K562 (cell line): ENCODE data around the gene NACA2. TPM values are rescaled to one million over a fixed set of nuclear protein-coding genes. Genes with fewer than 3 reads are reported as not detected.
"Not testable (repeated sequence)": the region's sequence is repeated elsewhere in the genome, so short reads cannot be mapped to it uniquely, and the experiment has no call there.

Source experiments
- ATAC-seq: fragments of 200-7000 bp; cut with Tn5 transposase; 3 replicates; pipeline ENCODE4 v1.9.1; 2020; ENCODE audit warnings: moderate library complexity
- BruUV-seq: library from RNA; stranded (reverse); fragments of 400-500 nt; replicated peaks from 2 replicates; lab custom pipeline; 2021; lab: Mats Ljungman, UMichigan
- CTCF ChIA-PET: fragments of 300-600 bp; formaldehyde crosslinking; extraction: SDS; loops from one replicate; lab custom pipeline; 2021; ENCODE audit warnings: low intra/inter-chr PET ratio; lab: Yijun Ruan, JAX
- POLR2A ChIA-PET: fragments of 300-600, 350-650 bp; sonication (Branson Sonifier 250); formaldehyde crosslinking; extraction: SDS; loops from one replicate; lab custom pipeline; 2021; ENCODE audit warnings: antibody characterized with exemption, inconsistent platforms; lab: Yijun Ruan, JAX
- DNase-seq, 4 experiments: peaks; one replicate each; pipeline versions ENCODE4 v3.0.0 to v3.0.0-alpha.2; 2011 to 2018; ENCODE audit warnings: low spot score in 3 of 4, mixed read lengths in 3 of 4; ENCODE audit errors: extremely low read depth in 1 of 4
- FAIRE-seq: peaks from 2 replicates; lab custom pipeline; 2011; peaks lifted over from hg19 to GRCh38; lab: Jason Lieb, UNC
- H2AFZ ChIP-seq: 2 replicates; pipeline ENCODE4 v1.6.0; 2011; ENCODE audit warnings: low read depth, low read length, control low read depth, inconsistent platforms
- H3K27ac ChIP-seq: fragments of 200-600 bp; 3 replicates; pipeline ENCODE4 v1.8.0; 2011; ENCODE audit warnings: low read depth, mild to moderate bottlenecking, control low read depth, inconsistent platforms, low read length, moderate library complexity, mixed read lengths; ENCODE audit errors: extremely low read depth
- H3K27me3 ChIP-seq, 2 experiments: fragments of 300-600 bp in 1 of 2; 2 replicates in 1 of 2; 3 replicates in 1 of 2; pipeline versions ENCODE4 v1.6.0 to v1.8.0; 2011; ENCODE audit warnings: inconsistent platforms in 2 of 2, low read length in 2 of 2, mild to moderate bottlenecking in 1 of 2, mixed read lengths in 1 of 2, moderate library complexity in 1 of 2; ENCODE audit not compliant: control insufficient read depth in 2 of 2, insufficient read depth in 2 of 2
- H3K36me3 ChIP-seq: fragments of 300-600 bp; 3 replicates; pipeline ENCODE4 v1.8.0; 2011; ENCODE audit warnings: mild to moderate bottlenecking, low read length, inconsistent platforms; ENCODE audit not compliant: control insufficient read depth, insufficient read depth
- H3K4me1 ChIP-seq, 2 experiments: fragments of 200-600 bp in 1 of 2; replicated peaks in 1 of 2; 2 replicates in 1 of 2; 3 replicates in 1 of 2; pipeline versions ENCODE4 v1.5.1 to v1.8.0; 2011; ENCODE audit warnings: inconsistent platforms in 2 of 2, low read length in 2 of 2, mild to moderate bottlenecking in 1 of 2, mixed read lengths in 1 of 2, moderate library complexity in 1 of 2; ENCODE audit not compliant: control insufficient read depth in 2 of 2, insufficient read depth in 2 of 2
- H3K4me2 ChIP-seq: 2 replicates; pipeline ENCODE4 v1.6.1; 2011; ENCODE audit warnings: low read length, control low read depth, inconsistent platforms, mixed read lengths; ENCODE audit not compliant: insufficient read depth
- H3K4me3 ChIP-seq: fragments of 200-600 bp; sonication (generic), shearing (Covaris generic); 2 replicates; pipeline ENCODE4 v1.5.1; 2016; ENCODE audit warnings: control low read depth, inconsistent platforms
- H3K79me2 ChIP-seq: fragments of 200-600 bp; 3 replicates; pipeline ENCODE4 v1.8.0; 2011; ENCODE audit warnings: low read length, inconsistent platforms; ENCODE audit not compliant: control insufficient read depth, insufficient read depth
- H3K9ac ChIP-seq, 2 experiments: 2 replicates each; pipeline versions ENCODE4 v1.6.0 to v1.6.1; 2011; ENCODE audit warnings: low read depth in 2 of 2, low read length in 2 of 2, control low read depth in 1 of 2, inconsistent platforms in 1 of 2, mild to moderate bottlenecking in 1 of 2, mixed read lengths in 1 of 2; ENCODE audit not compliant: insufficient read depth in 1 of 2
- H3K9me1 ChIP-seq: one replicate; pipeline ENCODE4 v1.6.0; 2011; ENCODE audit warnings: inconsistent platforms, mild to moderate bottlenecking, low read length, moderate library complexity; ENCODE audit not compliant: control insufficient read depth, insufficient read depth
- H3K9me3 ChIP-seq: replicated peaks from 2 replicates; pipeline ENCODE4 v1.5.1; 2011; ENCODE audit warnings: low read depth, low read length, inconsistent platforms; ENCODE audit not compliant: control insufficient read depth, insufficient read depth
- H4K20me1 ChIP-seq: replicated peaks from 2 replicates; pipeline ENCODE4 v1.6.1; 2011; ENCODE audit warnings: low read length, inconsistent platforms, mixed read lengths; ENCODE audit not compliant: control insufficient read depth, insufficient read depth
- BCLAF1 ChIP-seq, 2 experiments: fragments of 450-650 bp in 1 of 2; IDR thresholded peaks; 2 replicates each; pipeline ENCODE4 v1.6.1; 2011 to 2017; ENCODE audit warnings: low read depth in 2 of 2, antibody characterized with exemption in 1 of 2, borderline replicate concordance in 1 of 2, low read length in 1 of 2, mild to moderate bottlenecking in 1 of 2, mixed read lengths in 1 of 2; ENCODE audit not compliant: control insufficient read depth in 1 of 2
- ZBTB11 ChIP-seq, 3 experiments: fragments of 200-800 bp in 1 of 3; fragments of 250-450 bp in 1 of 3; fragments of 450-650 bp in 1 of 3; sonication (Bioruptor Pico) in 1 of 3; sonication (Bioruptor generic) in 1 of 3; formaldehyde crosslinking in 1 of 3; IDR thresholded peaks; 2 replicates each; pipeline versions ENCODE4 v1.6.1 to v1.8.0; 2016 to 2022; ENCODE audit warnings: mild to moderate bottlenecking in 2 of 3, missing genetic modification characterization in 2 of 3, missing compliant biosample characterization in 1 of 3, moderate library complexity in 1 of 3
- WGBS: fragments of 100-300 bp; shearing (Covaris generic); methylation state at CpG from one replicate; pipeline ENCODE4 v1.1.6; 2016; ENCODE audit warnings: low coverage, mixed read lengths; ENCODE audit not compliant: insufficient coverage; ENCODE audit errors: missing lambda C conversion rate; 5-methylcytosine and 5-hydroxymethylcytosine counted together
- in situ Hi-C: fragments of 300-500 bp; cut with MboI; formaldehyde crosslinking; loops from 4 replicates; pipeline ENCODE4 v1.15.0; 2018; ENCODE audit warnings: inconsistent platforms, mixed read lengths
- intact Hi-C: fragments of 100-400 bp; cut with micrococcal nuclease; formaldehyde crosslinking; loops from 2 replicates; pipeline ENCODE4 v1.14.2; 2022
- polyA plus RNA-seq, 8 experiments: library from polyadenylated mRNA; depleted of rRNA in 4 of 8; stranded (reverse) in 5 of 8; unstranded in 3 of 8; fragments of >200 nt; fragmentation: Nextera tagmentation in 2 of 8; fragmentation: Illumina TruSeq in 1 of 8; extraction: Ambion mirVana in 2 of 8; extraction: Trizol in 1 of 8; gene quantifications; 2 replicates each; pipeline versions ENCODE4 v1.2.1 to v1.2.3, GENCODE V29; 2011 to 2014; ENCODE audit warnings: inconsistent platforms in 1 of 8, missing spikeins in 1 of 8
- total RNA-seq, 7 experiments: library from RNA; depleted of rRNA in 6 of 7; stranded (reverse); fragments of >200 nt in 6 of 7; fragmentation: Illumina TruSeq in 2 of 7; extraction: Trizol in 2 of 7; gene quantifications; 2 replicates each; pipeline versions ENCODE4 v1.2.1 to v1.2.3, GENCODE V29; 2011 to 2021; ENCODE audit warnings: low replicate concordance in 1 of 7

NACA2 gene
- total and polyA plus RNA-seq, 9 of the 15 experiments (the other 6 are each of a cell fraction or from before 2014, with no cell fraction given), result 0.13 to 0.29 (median 0.23) TPM; not detected in 4

- TF ChIP-seq BCLAF1 (IDR thresholded peaks at IDR 0.05; ENCODE audit: borderline replicate concordance in 1 of 2, control insufficient read depth in 1 of 2, low read depth in 2 of 2, low read length in 1 of 2), result peak in 1 of 2 experiments; percentile 9; a peak in 1 of 4 replicates
- TF ChIP-seq, all 486 proteins: peak for 2
These were observed 36.8 kb downstream of the NACA2 start (continued) for GRCh38 chr17:61554209-61554608.

- DNase-seq, H2AFZ ChIP-seq, H3K4me2 ChIP-seq, CTCF ChIA-PET, H3K36me3 ChIP-seq, FAIRE-seq, H3K4me3 ChIP-seq, H3K79me2 ChIP-seq, H3K4me1 ChIP-seq, POLR2A ChIA-PET, H3K27ac ChIP-seq, H3K9me3 ChIP-seq, ATAC-seq, H4K20me1 ChIP-seq, H3K9me1 ChIP-seq, H3K9ac ChIP-seq, BruUV-seq: not testable (repeated sequence)
- in situ Hi-C loops (loop anchor here (5.0 kb wide), 1 partner anchor 130 kb away; no protein-coding TSS in a partner anchor), intact Hi-C loops (loop anchor here (5.0 kb wide), 1 partner anchor 580 kb away; no protein-coding TSS in a partner anchor)
- TF ChIP-seq ZBTB11 (CRISPR knock-in tag; IDR thresholded peaks at IDR 0.05), result peak in 1 of 3 experiments; percentile 93; a peak in 2 of 6 replicates
- peaks cover 13 to 15% of the 10 kb centered on the region in 2 experiments; a peak in 4 of 5 replicates for H3K27me3 ChIP-seq
- 2% methylated on average over 9 of the region's 11 CpGs for WGBS
These were observed 38.5 kb downstream of the NACA2 start for GRCh38 chr17:61552560-61552959.
